DOHH2 (cell line): ENCODE results near the gene PAQR5.

ENCODE experiments used
- H3F3A ChIP-seq: fragments of 200-600 bp; sonication (generic), shearing (Covaris generic); 2 replicates; pipeline ENCODE4 v1.6.0; 2016; ENCODE audit warnings: antibody characterized with exemption, mild to moderate bottlenecking; ENCODE audit not compliant: control insufficient read depth, insufficient read depth
- H3K27ac ChIP-seq: fragments of 200-600 bp; sonication (generic); 2 replicates; pipeline ENCODE4 v1.5.1; 2014; ENCODE audit warnings: low read depth, mild to moderate bottlenecking, low read length, moderate library complexity
- H3K27me3 ChIP-seq: fragments of 200-600 bp; sonication (generic); 2 replicates; pipeline ENCODE4 v1.6.1; 2014; ENCODE audit warnings: mild to moderate bottlenecking, low read length, mixed read lengths; ENCODE audit not compliant: control insufficient read depth
- H3K36me3 ChIP-seq: fragments of 200-600 bp; sonication (generic); 2 replicates; pipeline ENCODE4 v1.6.1; 2014; ENCODE audit warnings: mild to moderate bottlenecking, low read length, moderate library complexity, mixed read lengths; ENCODE audit not compliant: control insufficient read depth
- H3K4me1 ChIP-seq: fragments of 200-600 bp; sonication (generic); 2 replicates; pipeline ENCODE4 v1.6.1; 2014; ENCODE audit warnings: mild to moderate bottlenecking, low read length, mixed read lengths; ENCODE audit not compliant: control insufficient read depth
- H3K4me2 ChIP-seq: fragments of 200-600 bp; sonication (generic); 2 replicates; pipeline ENCODE4 v1.6.0; 2014; ENCODE audit warnings: mild to moderate bottlenecking, low read length, moderate library complexity
- H3K4me3 ChIP-seq: fragments of 200-600 bp; sonication (generic); 2 replicates; pipeline ENCODE4 v1.5.1; 2014; ENCODE audit warnings: mild to moderate bottlenecking, low read length, mixed read lengths
- H3K79me2 ChIP-seq: fragments of 200-600 bp; sonication (generic); 2 replicates; pipeline ENCODE4 v1.6.1; 2014; ENCODE audit warnings: mild to moderate bottlenecking, low read length, mixed read lengths; ENCODE audit not compliant: control insufficient read depth
- H3K9me2 ChIP-seq: fragments of 200-600 bp; sonication (generic); replicated peaks from 2 replicates; pipeline ENCODE4 v1.6.1; 2014; ENCODE audit warnings: mild to moderate bottlenecking, low read length, mixed read lengths; ENCODE audit not compliant: control insufficient read depth
- H3K9me3 ChIP-seq: fragments of 200-600 bp; sonication (generic); 2 replicates; pipeline ENCODE4 v1.6.1; 2014; ENCODE audit warnings: antibody characterized with exemption, low read length, mixed read lengths; ENCODE audit not compliant: control insufficient read depth, insufficient read depth
- H4K20me1 ChIP-seq: fragments of 200-600 bp; sonication (generic); 2 replicates; pipeline ENCODE4 v1.6.0; 2014; ENCODE audit warnings: low read depth, mild to moderate bottlenecking, antibody characterized with exemption, low read length, moderate library complexity; ENCODE audit not compliant: control insufficient read depth, insufficient read depth
- EZH2phosphoT487 ChIP-seq: fragments of 200-600 bp; sonication (generic); IDR thresholded peaks from 2 replicates; pipeline ENCODE4 v1.6.1; 2017; ENCODE audit warnings: borderline replicate concordance, mild to moderate bottlenecking, antibody characterized with exemption, low read length, moderate library complexity, mixed read lengths
- TF ChIP-seq, protein P1 (sequence below): fragments of 200-600 bp; sonication (generic); IDR thresholded peaks from one replicate; pipeline ENCODE4 v1.5.1; 2014; ENCODE audit warnings: antibody characterized with exemption, mild to moderate bottlenecking, low read depth, low read length; ENCODE audit not compliant: poor library complexity, severe bottlenecking

The PAQR5 gene

DNA sequence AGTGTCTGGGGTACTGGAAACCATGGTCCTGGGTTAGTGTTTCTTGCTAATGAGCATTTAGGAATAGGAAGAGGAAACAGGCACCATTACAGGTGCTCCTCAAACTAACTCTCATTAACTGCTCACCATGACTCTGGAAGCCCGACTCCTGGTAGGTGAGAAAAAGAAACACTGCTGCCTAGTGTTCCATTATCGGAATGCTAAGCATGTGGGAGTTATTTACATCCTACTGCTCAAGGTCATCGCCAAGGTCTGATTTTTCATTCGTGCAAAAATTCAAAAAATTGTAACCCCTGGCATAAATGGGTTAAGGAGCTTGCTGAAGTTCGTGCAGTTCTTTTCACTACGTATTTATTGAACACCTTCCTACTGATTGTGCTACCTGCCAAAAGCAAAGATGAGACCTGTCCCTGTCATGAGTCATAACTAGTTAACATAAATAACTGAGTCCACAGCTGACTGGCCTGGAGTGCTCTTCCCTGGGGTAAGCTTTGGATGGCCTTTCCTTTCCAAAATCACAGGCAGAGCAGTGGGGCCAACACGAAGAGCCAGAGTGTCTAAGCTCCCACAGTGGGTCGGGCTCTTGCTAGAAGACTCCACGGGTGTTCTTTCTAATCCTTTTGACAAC, 22.7 kb upstream of the PAQR5 start:
- H3F3A ChIP-seq = no peaks in the 10 kb centered on the region
- TF ChIP-seq, protein P1, sequence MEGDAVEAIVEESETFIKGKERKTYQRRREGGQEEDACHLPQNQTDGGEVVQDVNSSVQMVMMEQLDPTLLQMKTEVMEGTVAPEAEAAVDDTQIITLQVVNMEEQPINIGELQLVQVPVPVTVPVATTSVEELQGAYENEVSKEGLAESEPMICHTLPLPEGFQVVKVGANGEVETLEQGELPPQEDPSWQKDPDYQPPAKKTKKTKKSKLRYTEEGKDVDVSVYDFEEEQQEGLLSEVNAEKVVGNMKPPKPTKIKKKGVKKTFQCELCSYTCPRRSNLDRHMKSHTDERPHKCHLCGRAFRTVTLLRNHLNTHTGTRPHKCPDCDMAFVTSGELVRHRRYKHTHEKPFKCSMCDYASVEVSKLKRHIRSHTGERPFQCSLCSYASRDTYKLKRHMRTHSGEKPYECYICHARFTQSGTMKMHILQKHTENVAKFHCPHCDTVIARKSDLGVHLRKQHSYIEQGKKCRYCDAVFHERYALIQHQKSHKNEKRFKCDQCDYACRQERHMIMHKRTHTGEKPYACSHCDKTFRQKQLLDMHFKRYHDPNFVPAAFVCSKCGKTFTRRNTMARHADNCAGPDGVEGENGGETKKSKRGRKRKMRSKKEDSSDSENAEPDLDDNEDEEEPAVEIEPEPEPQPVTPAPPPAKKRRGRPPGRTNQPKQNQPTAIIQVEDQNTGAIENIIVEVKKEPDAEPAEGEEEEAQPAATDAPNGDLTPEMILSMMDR = no peak
- no peak for TF ChIP-seq EZH2phosphoT487

DNA sequence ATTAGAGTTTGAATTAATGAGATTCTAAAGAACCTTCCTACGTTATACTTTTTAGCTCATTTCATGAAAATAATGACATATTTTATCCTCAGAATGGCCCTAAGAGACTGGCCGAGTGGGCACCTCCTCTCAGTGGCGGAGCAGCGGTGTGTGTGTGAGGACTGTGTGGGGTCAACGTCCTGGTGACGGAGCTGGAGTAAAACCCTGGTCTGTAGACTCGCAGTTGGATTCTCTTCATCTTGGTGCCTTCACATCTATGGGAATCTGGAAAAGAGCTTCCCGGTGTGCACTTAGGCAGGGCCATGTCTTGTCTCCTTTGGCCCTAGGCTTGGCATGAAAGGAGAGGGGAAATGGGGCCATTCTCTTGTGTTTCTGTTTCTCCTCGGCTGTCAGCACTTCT, 21.4 kb upstream of the PAQR5 start:
- Histone ChIP-seq H3K36me3 (no peaks in the 10 kb centered on the region), H4K20me1 (no peaks in the 10 kb centered on the region), H3K79me2 (no peaks in the 10 kb centered on the region), H3K9me2 (no peaks in the 10 kb centered on the region), H3K4me3 (no peak overlapping the region), H3K4me2 (no peak overlapping the region), H3K27me3 (no peaks in the 10 kb centered on the region), H3K27ac (no peak overlapping the region), H3K4me1 (no peaks in the 10 kb centered on the region), H3F3A (no peaks in the 10 kb centered on the region), H3K9me3 (no peaks in the 10 kb centered on the region)
- TF ChIP-seq EZH2phosphoT487 = no peak
- TF ChIP-seq, protein P1 = no peak

More for the DNA sequence above, 22.7 kb upstream of the PAQR5 start:
- Histone ChIP-seq H3K4me3 (no peak overlapping the region), H3K27me3 (no peaks in the 10 kb centered on the region), H3K9me2 (no peaks in the 10 kb centered on the region), H3K27ac (no peak overlapping the region), H3K79me2 (no peaks in the 10 kb centered on the region), H3K36me3 (no peaks in the 10 kb centered on the region), H4K20me1 (no peaks in the 10 kb centered on the region), H3K4me1 (no peaks in the 10 kb centered on the region), H3K9me3 (no peaks in the 10 kb centered on the region), H3K4me2 (no peak overlapping the region)

DNA sequence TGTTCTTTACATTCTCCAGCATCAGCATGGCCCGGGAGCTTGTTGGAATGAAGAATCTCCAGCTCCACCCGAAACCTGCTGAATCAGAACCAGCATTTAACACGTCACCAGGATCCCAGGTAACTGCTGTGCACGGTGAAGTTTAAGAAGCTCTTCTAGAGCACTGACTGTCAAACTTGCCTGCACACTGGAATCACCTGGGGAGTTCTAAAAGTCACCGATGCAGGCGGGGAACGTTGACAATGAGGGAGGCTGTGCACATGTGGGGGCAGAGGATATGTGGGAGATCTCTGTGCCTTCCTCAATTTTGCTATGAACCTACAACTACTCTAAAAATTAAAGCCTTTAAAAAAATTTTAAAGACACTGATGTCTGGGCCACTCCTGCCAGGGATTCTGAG, 19.1 kb upstream of the PAQR5 start:
- TF ChIP-seq EZH2phosphoT487 = no peak
- TF ChIP-seq, protein P1 = no peak
- H3K9me3 ChIP-seq = no peaks in the 10 kb centered on the region
- H4K20me1 ChIP-seq = no peaks in the 10 kb centered on the region
- H3K79me2 ChIP-seq = no peaks in the 10 kb centered on the region
- H3K9me2 ChIP-seq = no peaks in the 10 kb centered on the region
- H3K27me3 ChIP-seq = no peaks in the 10 kb centered on the region
- H3K27ac ChIP-seq = no peak overlapping the region
- H3K36me3 ChIP-seq = no peaks in the 10 kb centered on the region
- no peak overlapping the region for H3K4me3 ChIP-seq
- H3K4me1 ChIP-seq = no peaks in the 10 kb centered on the region
- H3F3A ChIP-seq = no peaks in the 10 kb centered on the region
- H3K4me2 ChIP-seq = no peak overlapping the region
